ENCODE results near the gene RAB43.
A peak's percentile ranks its signal among the peaks of the same experiment; 100 is the strongest.

RAB43 gene

GRCh38 chr3:129059311-129059958, 62.2 kb downstream of the RAB43 start:
- no peak for DNase-seq (ENCODE audit: low spot score)
- no peak overlapping the region for H3K4me2 ChIP-seq (ENCODE audit: insufficient read depth, low read length, poor library complexity, severe bottlenecking)
- H3K23ac ChIP-seq (ENCODE audit: low read depth, low read length, poor library complexity): no peak overlapping the region
- no peak overlapping the region for H4K91ac ChIP-seq (ENCODE audit: low read depth, low read length, poor library complexity)
- H3K4me3 ChIP-seq (ENCODE audit: low read length in 2 of 2): no peak overlapping the region
- no peak overlapping the region for H3K4ac ChIP-seq (ENCODE audit: low read length)
- no peak overlapping the region for H4K8ac ChIP-seq (ENCODE audit: low read depth, low read length)
- no peak overlapping the region for H2AK5ac ChIP-seq (ENCODE audit: low read depth, low read length)
- H3K18ac ChIP-seq (ENCODE audit: low read length): no peak overlapping the region
- no peaks in the 10 kb centered on the region for H3K9me3 ChIP-seq (replicated peaks in 1 of 2; ENCODE audit: control insufficient read depth in 2 of 2, insufficient read depth in 1 of 2, low read depth in 1 of 2, low read length in 2 of 2)
- H2BK5ac ChIP-seq (ENCODE audit: low read length): no peak overlapping the region
- H3K79me1 ChIP-seq (ENCODE audit: low read depth, low read length): no peaks in the 10 kb centered on the region
- no peak overlapping the region for H3K27ac ChIP-seq (replicated peaks; ENCODE audit: low read length)
- H3K27me3 ChIP-seq (ENCODE audit: control insufficient read depth in 3 of 3, insufficient read depth in 3 of 3, low read depth in 1 of 3, low read length in 3 of 3): peaks cover 0 to 8% (median 0%) of the 10 kb centered on the region in 3 experiments
- H2BK12ac ChIP-seq (ENCODE audit: low read length): peak overlapping the region; percentile 10
- no CpG with 5 or more reads among the region's 11 CpGs for WGBS, 2 donors (ENCODE audit: extremely low coverage in 2 of 2, insufficient read length in 2 of 2, insufficient replicate concordance in 1 of 2)
- H3K36me3 ChIP-seq (replicated peaks in 1 of 2; ENCODE audit: control insufficient read depth in 2 of 2, insufficient read depth in 2 of 2, low read length in 2 of 2): no peaks in the 10 kb centered on the region
- H2BK15ac ChIP-seq (ENCODE audit: low read length): no peak overlapping the region
- no peak overlapping the region for H3K9ac ChIP-seq (ENCODE audit: low read depth, low read length, poor library complexity)
- peak overlapping the region; percentile 9 for H3K14ac ChIP-seq (ENCODE audit: low read length)
- H2BK120ac ChIP-seq (ENCODE audit: low read depth, low read length): no peak overlapping the region
- peaks cover 0 to 2% of the 10 kb centered on the region in 2 donors for H3K4me1 ChIP-seq (ENCODE audit: control insufficient read depth in 2 of 2, insufficient read depth in 1 of 2, low read depth in 1 of 2, low read length in 2 of 2)
- peak overlapping the region; percentile 55 for H2AFZ ChIP-seq (ENCODE audit: low read length)

- no peak overlapping the region for H3K18ac ChIP-seq (ENCODE audit: low read length)
- H3K14ac ChIP-seq (ENCODE audit: low read length): no peak overlapping the region
- no peak overlapping the region for H3K27ac ChIP-seq (replicated peaks; ENCODE audit: low read length)
- no peak overlapping the region for H3K23ac ChIP-seq (ENCODE audit: low read depth, low read length, poor library complexity)
- H2BK120ac ChIP-seq (ENCODE audit: low read depth, low read length): no peak overlapping the region
- no CpG with 5 or more reads among the region's 4 CpGs for WGBS, 2 donors (ENCODE audit: extremely low coverage in 2 of 2, insufficient read length in 2 of 2, insufficient replicate concordance in 1 of 2)
- peaks cover 0 to 8% (median 0%) of the 10 kb centered on the region in 3 experiments for H3K27me3 ChIP-seq (ENCODE audit: control insufficient read depth in 3 of 3, insufficient read depth in 3 of 3, low read depth in 1 of 3, low read length in 3 of 3)
- H3K9me3 ChIP-seq (replicated peaks in 1 of 2; ENCODE audit: control insufficient read depth in 2 of 2, insufficient read depth in 1 of 2, low read depth in 1 of 2, low read length in 2 of 2): no peaks in the 10 kb centered on the region
- H2BK12ac ChIP-seq (ENCODE audit: low read length): no peak overlapping the region
- no peak for DNase-seq (ENCODE audit: low spot score)
- H3K36me3 ChIP-seq (replicated peaks in 1 of 2; ENCODE audit: control insufficient read depth in 2 of 2, insufficient read depth in 2 of 2, low read length in 2 of 2): no peaks in the 10 kb centered on the region
- H4K91ac ChIP-seq (ENCODE audit: low read depth, low read length, poor library complexity): no peak overlapping the region
- H4K8ac ChIP-seq (ENCODE audit: low read depth, low read length): no peak overlapping the region
- H3K9ac ChIP-seq (ENCODE audit: low read depth, low read length, poor library complexity): no peak overlapping the region
- H3K4me2 ChIP-seq (ENCODE audit: insufficient read depth, low read length, poor library complexity, severe bottlenecking): no peak overlapping the region
- no peak overlapping the region for H3K4ac ChIP-seq (ENCODE audit: low read length)
- peak overlapping the region in 1 of 2 donors; percentile 44 for H3K4me3 ChIP-seq (ENCODE audit: low read length in 2 of 2)
- no peaks in the 10 kb centered on the region for H3K79me1 ChIP-seq (ENCODE audit: low read depth, low read length)
- no peak overlapping the region for H2BK5ac ChIP-seq (ENCODE audit: low read length)
- H2AK5ac ChIP-seq (ENCODE audit: low read depth, low read length): no peak overlapping the region
- H2AFZ ChIP-seq (ENCODE audit: low read length): peak overlapping the region; percentile 21
- no peak overlapping the region for H2BK15ac ChIP-seq (ENCODE audit: low read length)
- peaks cover 0 to 2% of the 10 kb centered on the region in 2 donors for H3K4me1 ChIP-seq (ENCODE audit: control insufficient read depth in 2 of 2, insufficient read depth in 1 of 2, low read depth in 1 of 2, low read length in 2 of 2)
Measured at GRCh38 chr3:129058441-129059200, 63.0 kb downstream of the RAB43 start.

- no peak overlapping the region for H3K23ac ChIP-seq (ENCODE audit: low read depth, low read length, poor library complexity)
- H3K27me3 ChIP-seq (ENCODE audit: control insufficient read depth in 3 of 3, insufficient read depth in 3 of 3, low read depth in 1 of 3, low read length in 3 of 3): peaks cover 0 to 4% (median 0%) of the 10 kb centered on the region in 3 experiments
- H3K4me2 ChIP-seq (ENCODE audit: insufficient read depth, low read length, poor library complexity, severe bottlenecking): no peak overlapping the region
- H4K91ac ChIP-seq (ENCODE audit: low read depth, low read length, poor library complexity): no peak overlapping the region
- no peaks in the 10 kb centered on the region for H3K36me3 ChIP-seq (replicated peaks in 1 of 2; ENCODE audit: control insufficient read depth in 2 of 2, insufficient read depth in 2 of 2, low read length in 2 of 2)
- no peak overlapping the region for H4K8ac ChIP-seq (ENCODE audit: low read depth, low read length)
- H3K9ac ChIP-seq (ENCODE audit: low read depth, low read length, poor library complexity): no peak overlapping the region
- no peak overlapping the region for H2BK120ac ChIP-seq (ENCODE audit: low read depth, low read length)
- no peak overlapping the region for H3K18ac ChIP-seq (ENCODE audit: low read length)
- no CpG with 5 or more reads among the region's 4 CpGs for WGBS, 2 donors (ENCODE audit: extremely low coverage in 2 of 2, insufficient read length in 2 of 2, insufficient replicate concordance in 1 of 2)
- H2AK5ac ChIP-seq (ENCODE audit: low read depth, low read length): no peak overlapping the region
- no peak overlapping the region for H2BK5ac ChIP-seq (ENCODE audit: low read length)
- no peak overlapping the region for H3K4me3 ChIP-seq (ENCODE audit: low read length in 2 of 2)
- H3K79me1 ChIP-seq (ENCODE audit: low read depth, low read length): no peaks in the 10 kb centered on the region
- no peak overlapping the region for H2AFZ ChIP-seq (ENCODE audit: low read length)
- H2BK12ac ChIP-seq (ENCODE audit: low read length): no peak overlapping the region
- no peak overlapping the region for H2BK15ac ChIP-seq (ENCODE audit: low read length)
- H3K4ac ChIP-seq (ENCODE audit: low read length): no peak overlapping the region
- DNase-seq (ENCODE audit: low spot score): no peak
- H3K27ac ChIP-seq (replicated peaks; ENCODE audit: low read length): no peak overlapping the region
- H3K9me3 ChIP-seq (replicated peaks in 1 of 2; ENCODE audit: control insufficient read depth in 2 of 2, insufficient read depth in 1 of 2, low read depth in 1 of 2, low read length in 2 of 2): no peaks in the 10 kb centered on the region
- no peak overlapping the region for H3K14ac ChIP-seq (ENCODE audit: low read length)
- peaks cover 2 to 3% of the 10 kb centered on the region in 2 donors for H3K4me1 ChIP-seq (ENCODE audit: control insufficient read depth in 2 of 2, insufficient read depth in 1 of 2, low read depth in 1 of 2, low read length in 2 of 2)
Measured at GRCh38 chr3:129057249-129057648, 64.4 kb downstream of the RAB43 start.

- no peak overlapping the region for H3K4ac ChIP-seq (ENCODE audit: low read length)
- DNase-seq (ENCODE audit: low spot score): no peak
- H2BK120ac ChIP-seq (ENCODE audit: low read depth, low read length): no peak overlapping the region
- no peak overlapping the region for H3K4me2 ChIP-seq (ENCODE audit: insufficient read depth, low read length, poor library complexity, severe bottlenecking)
- no peak overlapping the region for H3K4me3 ChIP-seq (ENCODE audit: low read length in 2 of 2)
- H3K27ac ChIP-seq (replicated peaks; ENCODE audit: low read length): no peak overlapping the region
- no peak overlapping the region for H4K91ac ChIP-seq (ENCODE audit: low read depth, low read length, poor library complexity)
- WGBS, 2 donors (ENCODE audit: extremely low coverage in 2 of 2, insufficient read length in 2 of 2, insufficient replicate concordance in 1 of 2): no CpG with 5 or more reads among the region's 9 CpGs
- H4K8ac ChIP-seq (ENCODE audit: low read depth, low read length): no peak overlapping the region
- H2AK5ac ChIP-seq (ENCODE audit: low read depth, low read length): no peak overlapping the region
- no peak overlapping the region for H2BK5ac ChIP-seq (ENCODE audit: low read length)
- no peak overlapping the region for H3K18ac ChIP-seq (ENCODE audit: low read length)
- H2BK12ac ChIP-seq (ENCODE audit: low read length): no peak overlapping the region
- no peak overlapping the region for H2BK15ac ChIP-seq (ENCODE audit: low read length)
- H3K23ac ChIP-seq (ENCODE audit: low read depth, low read length, poor library complexity): no peak overlapping the region
- H3K36me3 ChIP-seq (replicated peaks in 1 of 2; ENCODE audit: control insufficient read depth in 2 of 2, insufficient read depth in 2 of 2, low read length in 2 of 2): no peaks in the 10 kb centered on the region
- peaks cover 0 to 4% (median 0%) of the 10 kb centered on the region in 3 experiments for H3K27me3 ChIP-seq (ENCODE audit: control insufficient read depth in 3 of 3, insufficient read depth in 3 of 3, low read depth in 1 of 3, low read length in 3 of 3)
- no peak overlapping the region for H3K14ac ChIP-seq (ENCODE audit: low read length)
- no peak overlapping the region for H3K9ac ChIP-seq (ENCODE audit: low read depth, low read length, poor library complexity)
- no peak overlapping the region for H2AFZ ChIP-seq (ENCODE audit: low read length)
- H3K9me3 ChIP-seq (replicated peaks in 1 of 2; ENCODE audit: control insufficient read depth in 2 of 2, insufficient read depth in 1 of 2, low read depth in 1 of 2, low read length in 2 of 2): no peaks in the 10 kb centered on the region
- H3K79me1 ChIP-seq (ENCODE audit: low read depth, low read length): no peaks in the 10 kb centered on the region
- H3K4me1 ChIP-seq (ENCODE audit: control insufficient read depth in 2 of 2, insufficient read depth in 1 of 2, low read depth in 1 of 2, low read length in 2 of 2): peaks cover 2 to 3% of the 10 kb centered on the region in 2 donors
Measured at GRCh38 chr3:129056451-129057173, 65.0 kb downstream of the RAB43 start.
